H9 (cell line): ENCODE data around the gene PYGO2. TPM values are rescaled to one million over a fixed set of nuclear protein-coding genes. Genes with fewer than 3 reads are reported as not detected.
A peak's percentile ranks its signal among the peaks of the same experiment; 100 is the strongest.

Source experiments
- DNase-seq: peaks from one replicate; pipeline ENCODE4 v3.0.0-alpha.2; 2017
- H2AFZ ChIP-seq: one replicate; pipeline ENCODE4 v1.6.1; 2013; ENCODE audit warnings: mild to moderate bottlenecking, low read length, control low read depth, moderate library complexity
- H2AK5ac ChIP-seq: 2 replicates; pipeline ENCODE4 v1.6.1; 2013; ENCODE audit warnings: low read length, control low read depth, mixed read lengths; ENCODE audit not compliant: insufficient read length
- H2BK120ac ChIP-seq: one replicate; pipeline ENCODE4 v1.6.1; 2013; ENCODE audit warnings: low read depth, mild to moderate bottlenecking, low read length, control low read depth, inconsistent platforms; ENCODE audit not compliant: poor library complexity, severe bottlenecking
- H2BK12ac ChIP-seq: 2 replicates; pipeline ENCODE4 v1.6.1; 2013; ENCODE audit warnings: low read length, control low read depth, mixed read lengths, low read depth; ENCODE audit not compliant: insufficient read length
- H2BK15ac ChIP-seq: 2 replicates; pipeline ENCODE4 v1.6.1; 2013; ENCODE audit warnings: low read depth, low read length, control low read depth
- H2BK20ac ChIP-seq: one replicate; pipeline ENCODE4 v1.6.1; 2013; ENCODE audit warnings: low read depth, mild to moderate bottlenecking, low read length, control low read depth, inconsistent platforms; ENCODE audit not compliant: poor library complexity, severe bottlenecking
- H2BK5ac ChIP-seq: 2 replicates; pipeline ENCODE4 v1.6.1; 2013; ENCODE audit warnings: low read length, control low read depth, mixed read lengths; ENCODE audit not compliant: insufficient read length
- H3K14ac ChIP-seq: 2 replicates; pipeline ENCODE4 v1.6.1; 2013; ENCODE audit warnings: low read length, control low read depth; ENCODE audit not compliant: insufficient read depth
- H3K18ac ChIP-seq: 2 replicates; pipeline ENCODE4 v1.6.1; 2013; ENCODE audit warnings: low read depth, mild to moderate bottlenecking, mixed read lengths, low read length, control low read depth; ENCODE audit not compliant: insufficient read length
- H3K23ac ChIP-seq: 2 replicates; pipeline ENCODE4 v1.6.1; 2013; ENCODE audit warnings: low read length, control low read depth, mixed read lengths, low read depth; ENCODE audit not compliant: insufficient read length
- H3K23me2 ChIP-seq: 2 replicates; pipeline ENCODE4 v1.6.1; 2013; ENCODE audit warnings: low read depth, mild to moderate bottlenecking, mixed read lengths, low read length, control low read depth; ENCODE audit not compliant: insufficient read length, poor library complexity, severe bottlenecking
- H3K27ac ChIP-seq: 2 replicates; pipeline ENCODE4 v1.5.1; 2013; ENCODE audit warnings: low read length, control low read depth, mixed read lengths, low read depth; ENCODE audit not compliant: insufficient read length
- H3K27me3 ChIP-seq: 2 replicates; pipeline ENCODE4 v1.6.1; 2013; ENCODE audit warnings: low read length, control low read depth, inconsistent platforms; ENCODE audit not compliant: insufficient read depth
- H3K4ac ChIP-seq: 2 replicates; pipeline ENCODE4 v1.6.1; 2013; ENCODE audit warnings: low read depth, mild to moderate bottlenecking, control low read depth, inconsistent platforms, low read length, moderate library complexity
- H3K4me1 ChIP-seq: 2 replicates; pipeline ENCODE4 v1.6.1; 2013; ENCODE audit warnings: low read length, control low read depth, inconsistent platforms; ENCODE audit not compliant: insufficient read depth
- H3K4me2 ChIP-seq: 2 replicates; pipeline ENCODE4 v1.6.1; 2013; ENCODE audit warnings: low read length, control low read depth, mixed read lengths; ENCODE audit not compliant: insufficient read length, insufficient read depth
- H3K56ac ChIP-seq: 2 replicates; pipeline ENCODE4 v1.6.1; 2013; ENCODE audit warnings: low read depth, mild to moderate bottlenecking, mixed read lengths, low read length, control low read depth; ENCODE audit not compliant: insufficient read length
- H3K79me1 ChIP-seq: 2 replicates; pipeline ENCODE4 v1.6.1; 2013; ENCODE audit warnings: low read depth, mild to moderate bottlenecking, moderate library complexity, low read length, control low read depth, inconsistent platforms; ENCODE audit not compliant: insufficient read depth, poor library complexity, severe bottlenecking
- H3K79me2 ChIP-seq: 2 replicates; pipeline ENCODE4 v1.6.1; 2013; ENCODE audit warnings: low read length, control low read depth, inconsistent platforms; ENCODE audit not compliant: insufficient read depth
- H3K9ac ChIP-seq: 2 replicates; pipeline ENCODE4 v1.6.1; 2013; ENCODE audit warnings: low read length, control low read depth, mixed read lengths; ENCODE audit not compliant: insufficient read length; ENCODE audit errors: extremely low read depth
- H3K9me3 ChIP-seq: one replicate; pipeline ENCODE4 v1.6.1; 2013; ENCODE audit warnings: low read depth, low read length, inconsistent platforms; ENCODE audit not compliant: control insufficient read depth
- H3T11ph ChIP-seq: one replicate; pipeline ENCODE4 v1.6.1; 2013; ENCODE audit warnings: mild to moderate bottlenecking, low read length, control low read depth, inconsistent platforms
- H4K20me1 ChIP-seq: one replicate; pipeline ENCODE4 v1.6.1; 2013; ENCODE audit not compliant: control insufficient read depth, insufficient read length, insufficient read depth
- H4K5ac ChIP-seq: 2 replicates; pipeline ENCODE4 v1.6.1; 2013; ENCODE audit warnings: low read depth, mild to moderate bottlenecking, mixed read lengths, low read length, control low read depth; ENCODE audit not compliant: insufficient read length
- H4K8ac ChIP-seq: replicated peaks from 2 replicates; pipeline ENCODE4 v1.6.1; 2013; ENCODE audit warnings: low read length, control low read depth, mixed read lengths, low read depth; ENCODE audit not compliant: insufficient read length
- H4K91ac ChIP-seq: 2 replicates; pipeline ENCODE4 v1.6.1; 2013; ENCODE audit warnings: low read depth, mild to moderate bottlenecking, moderate library complexity, mixed read lengths, low read length, control low read depth; ENCODE audit not compliant: insufficient read length
- H3K27ac Mint-ChIP-seq, 3 experiments: 2 replicates in 2 of 3; 3 replicates in 1 of 3; pipeline ENCODE4 v1.8.0; 2020 to 2021; ENCODE audit warnings: mixed read lengths in 3 of 3, mild to moderate bottlenecking in 1 of 3, moderate library complexity in 1 of 3
- H3K27me3 Mint-ChIP-seq: 2 replicates; pipeline ENCODE4 v1.8.0; 2021; ENCODE audit warnings: low read depth, mild to moderate bottlenecking, moderate library complexity, mixed read lengths
- H3K36me3 Mint-ChIP-seq, 3 experiments: 2 replicates in 2 of 3; 3 replicates in 1 of 3; pipeline ENCODE4 v1.8.0; 2020 to 2021; ENCODE audit warnings: low read depth in 3 of 3, mixed read lengths in 3 of 3; ENCODE audit not compliant: insufficient read depth in 1 of 3
- H3K4me1 Mint-ChIP-seq, 2 experiments: 2 replicates each; pipeline ENCODE4 v1.8.0; 2020; ENCODE audit warnings: mixed read lengths in 2 of 2
- H3K4me3 Mint-ChIP-seq, 2 experiments: 2 replicates in 1 of 2; 3 replicates in 1 of 2; pipeline ENCODE4 v1.8.0; 2020 to 2021; ENCODE audit warnings: mild to moderate bottlenecking in 2 of 2, mixed read lengths in 2 of 2, moderate library complexity in 1 of 2
- H3K9me3 Mint-ChIP-seq, 2 experiments: 2 replicates in 1 of 2; 3 replicates in 1 of 2; pipeline ENCODE4 v1.8.0; 2020; ENCODE audit warnings: mild to moderate bottlenecking in 2 of 2, mixed read lengths in 2 of 2, moderate library complexity in 1 of 2
- CTCF ChIP-seq: fragments of 200-600 bp; sonication (generic); conservative IDR thresholded peaks from 3 replicates; pipeline ENCODE4 v1.8.0; 2021; ENCODE audit warnings: antibody characterized with exemption, mild to moderate bottlenecking
- WGBS: extraction: QIAGEN DNeasy Blood & Tissue Kit; methylation state at CpG from one replicate; pipeline ENCODE4 v1.1.7; 2013; ENCODE audit warnings: missing lambda C conversion rate, low lambda C conversion rate, mixed read lengths; ENCODE audit not compliant: insufficient read length; ENCODE audit errors: extremely low coverage; 5-methylcytosine and 5-hydroxymethylcytosine counted together
- total RNA-seq: library from RNA; stranded (reverse); gene quantifications from 2 replicates; pipeline ENCODE4 v1.2.1, GENCODE V29; 2021

PYGO2 gene
- total RNA-seq, 1 experiment from 2014 or later: 38.7 TPM

- Mint-ChIP-seq H3K27ac (no peak overlapping the region), H3K36me3 (peaks cover 16 to 31% (median 26%) of the 10 kb centered on the region in 3 experiments; a peak in 6 of 7 replicates)
- peaks cover 28% of the 10 kb centered on the region for H3K79me2 ChIP-seq
Measured at GRCh38 chr1:154974808-154975408, 13.3 kb upstream of the PYGO2 start.

More at GRCh38 chr1:154974808-154975408, 13.3 kb upstream of the PYGO2 start:
- DNase-seq: peak; percentile 97
- peaks cover 4% of the 10 kb centered on the region; the same call in 1 of the 2 replicates for H3K4me1 ChIP-seq
- H3K27me3 ChIP-seq: no peaks in the 10 kb centered on the region
- H2BK5ac ChIP-seq: no peak overlapping the region
- peak overlapping the region; percentile 49 for H3K27ac ChIP-seq
- peaks cover 32% of the 10 kb centered on the region for H3K23me2 ChIP-seq
- H3K4me1 Mint-ChIP-seq: peaks cover 26 to 28% of the 10 kb centered on the region in 2 experiments
- H3K79me1 ChIP-seq: no peaks in the 10 kb centered on the region
- no peak overlapping the region for H2BK20ac ChIP-seq
- H4K8ac ChIP-seq: no peak overlapping the region
- H4K91ac ChIP-seq: no peak overlapping the region
- H3K14ac ChIP-seq: peak overlapping the region; percentile 59; the same call in 1 of the 2 replicates
- H3K56ac ChIP-seq: peak overlapping the region; percentile 15
- H4K20me1 ChIP-seq: no peaks in the 10 kb centered on the region
- no peak overlapping the region for H2AK5ac ChIP-seq
- no peak overlapping the region for H3T11ph ChIP-seq
- no peaks in the 10 kb centered on the region for H3K27me3 Mint-ChIP-seq
- peak overlapping the region; percentile 93 for H3K9ac ChIP-seq
- no peak overlapping the region for H4K5ac ChIP-seq
- H3K18ac ChIP-seq: peak overlapping the region; percentile 81
- no peak overlapping the region for H3K23ac ChIP-seq
- H3K9me3 Mint-ChIP-seq: no peaks in the 10 kb centered on the region
- no peak overlapping the region for H3K4ac ChIP-seq
- no CpG with 5 or more reads among the region's 30 CpGs for WGBS
- peak overlapping the region; percentile 87 for H3K4me2 ChIP-seq
- no peak for TF ChIP-seq CTCF
- no peak overlapping the region for H2AFZ ChIP-seq
- H2BK12ac ChIP-seq: no peak overlapping the region
- H3K9me3 ChIP-seq: no peaks in the 10 kb centered on the region
- H2BK120ac ChIP-seq: no peak overlapping the region
- H3K4me3 Mint-ChIP-seq: no peak overlapping the region
- H2BK15ac ChIP-seq: no peak overlapping the region
